Anterior cingulate cortex (tissue), 58 donors: ENCODE measurements around the gene SEPTIN11.
A peak's percentile ranks its signal among the peaks of the same experiment; 100 is the strongest.

ENCODE experiments used
- DNase-seq, 58 donors: peaks; one replicate each; lab custom pipeline; 2025; lab: John Stamatoyannopoulos, UW

SEPTIN11 gene

DNA sequence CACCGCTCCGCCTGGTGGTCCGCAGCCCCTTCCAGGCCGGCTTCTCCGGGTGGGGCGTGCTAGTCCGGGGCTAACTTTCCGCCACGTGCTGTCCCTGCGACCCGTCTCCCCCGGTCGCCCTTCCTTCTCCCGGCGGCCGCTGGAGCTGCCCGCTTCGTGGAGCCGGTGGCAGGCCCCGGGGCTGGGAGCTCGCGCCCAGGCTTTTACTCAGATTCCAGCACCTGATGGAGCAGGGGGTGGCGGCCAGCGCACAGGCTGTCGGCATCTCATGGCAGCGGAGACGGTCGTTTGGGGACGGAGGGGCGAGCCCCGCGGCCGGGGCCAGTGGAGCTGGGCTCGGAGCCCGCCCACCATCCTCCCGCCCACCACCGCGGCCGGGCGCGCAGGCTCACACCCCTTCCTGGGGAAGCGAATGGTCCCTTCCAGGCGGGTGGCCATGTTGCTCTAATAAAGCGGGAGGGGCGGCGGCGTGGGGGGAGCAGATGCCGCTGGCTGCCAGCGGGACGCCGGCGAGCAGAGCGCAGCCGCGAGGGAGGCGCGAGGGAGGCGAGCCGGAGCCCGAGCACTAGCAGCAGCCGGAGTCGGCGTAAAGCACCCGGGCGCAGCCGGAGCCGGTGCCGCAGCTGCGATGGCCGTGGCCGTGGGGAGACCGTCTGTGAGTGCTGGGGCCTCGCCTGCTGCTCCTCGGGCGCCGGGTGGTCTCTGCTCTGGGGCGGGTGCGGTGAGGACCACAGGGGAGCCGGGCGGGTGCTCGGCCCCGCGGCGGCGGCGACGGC, at the start of gene SEPTIN11:
SEPTIN11 (plus strand) TSS at position 477 of the 776 bp plus-strand sequence; CDS start at position 629, 152 bp downstream.
- peak; percentile 60 to 95 (median 88) for DNase-seq

DNA sequence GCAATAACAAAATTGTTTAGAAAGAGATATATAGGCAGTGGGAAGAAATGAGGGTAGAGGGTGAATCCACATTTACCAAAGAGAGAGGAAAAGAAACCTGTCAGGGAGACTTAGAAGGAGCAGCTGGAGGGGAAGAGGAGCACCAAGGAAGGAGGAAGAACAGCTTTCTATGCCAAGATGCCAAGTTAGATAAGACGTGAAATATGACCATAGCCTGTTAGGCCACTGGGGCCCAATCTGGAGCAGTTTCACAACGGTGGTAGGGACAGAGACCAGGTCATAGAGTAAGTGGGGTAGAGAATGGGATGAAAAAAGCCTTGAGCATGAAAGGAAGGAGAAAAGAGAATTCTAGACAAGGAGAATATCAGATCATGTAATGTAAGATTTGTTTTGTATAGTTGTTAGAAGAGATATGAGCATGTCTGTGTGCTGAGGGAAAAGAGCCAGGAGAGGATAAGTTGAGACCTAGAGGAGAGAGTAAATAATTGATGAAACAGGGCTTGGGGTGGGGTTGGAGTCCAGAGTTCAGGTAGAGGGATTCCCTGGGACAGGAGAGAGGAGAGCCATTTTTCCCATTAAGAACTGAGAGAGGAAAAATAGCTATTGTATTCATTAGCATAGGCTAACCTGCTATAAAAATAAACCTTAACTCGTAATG, 47.2 kb upstream of the SEPTIN11 start:
- DNase-seq = no peak

DNA sequence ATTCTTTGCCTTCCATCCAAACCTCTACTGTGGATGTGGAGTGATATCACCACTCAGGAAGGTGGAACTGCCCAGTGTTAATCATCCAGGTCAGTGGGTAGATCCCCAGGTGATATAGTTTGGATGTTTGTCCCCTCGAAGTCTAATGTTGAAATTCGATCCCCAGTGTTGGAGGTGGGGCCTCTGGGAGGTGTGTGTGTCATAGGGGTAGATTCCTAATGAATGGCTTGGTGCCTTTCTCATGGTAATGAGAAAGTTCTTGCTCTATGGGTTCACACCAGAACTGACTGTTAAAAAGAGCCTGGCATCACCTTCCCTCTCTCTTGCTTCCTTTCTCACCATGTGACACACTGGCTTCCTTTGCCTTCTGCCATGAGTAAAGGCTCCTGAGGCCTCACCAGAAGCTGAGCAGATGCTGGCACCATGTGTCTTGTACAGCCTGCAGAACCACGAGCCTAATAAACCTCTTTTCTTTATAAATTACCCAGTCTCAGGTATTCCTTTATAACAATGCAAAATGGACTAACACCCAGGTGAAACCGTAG, 44.8 kb upstream of the SEPTIN11 start:
- DNase-seq = no peak

DNA sequence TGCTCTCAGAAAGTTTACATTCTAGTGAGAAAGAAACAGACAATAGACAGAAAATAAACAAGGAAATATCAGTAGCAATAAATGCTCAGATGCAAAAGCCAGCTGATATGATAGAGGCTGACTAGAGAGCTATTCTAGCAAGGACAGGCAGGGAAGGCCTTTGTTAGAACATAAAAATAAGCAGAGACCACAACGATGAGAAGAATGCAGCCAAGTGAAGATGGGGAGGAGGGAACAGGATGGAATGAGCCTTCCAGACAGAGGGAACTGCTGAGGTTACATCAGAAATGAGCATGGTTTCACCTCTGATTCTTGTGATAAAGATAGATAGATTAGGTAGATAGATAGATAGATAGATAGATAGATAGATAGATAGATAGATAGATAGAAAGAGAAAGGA, 44.0 kb upstream of the SEPTIN11 start:
- DNase-seq = no peak

GRCh38 chr4:76909711-76910110, 39.8 kb upstream of the SEPTIN11 start:
- DNase-seq = no peak

GRCh38 chr4:76920715-76921114, 28.8 kb upstream of the SEPTIN11 start:
- no peak for DNase-seq

GRCh38 chr4:76923619-76924357, 25.8 kb upstream of the SEPTIN11 start:
- DNase-seq = no peak

- DNase-seq = no peak
Observed at GRCh38 chr4:76926841-76927240, 22.7 kb upstream of the SEPTIN11 start.

DNA sequence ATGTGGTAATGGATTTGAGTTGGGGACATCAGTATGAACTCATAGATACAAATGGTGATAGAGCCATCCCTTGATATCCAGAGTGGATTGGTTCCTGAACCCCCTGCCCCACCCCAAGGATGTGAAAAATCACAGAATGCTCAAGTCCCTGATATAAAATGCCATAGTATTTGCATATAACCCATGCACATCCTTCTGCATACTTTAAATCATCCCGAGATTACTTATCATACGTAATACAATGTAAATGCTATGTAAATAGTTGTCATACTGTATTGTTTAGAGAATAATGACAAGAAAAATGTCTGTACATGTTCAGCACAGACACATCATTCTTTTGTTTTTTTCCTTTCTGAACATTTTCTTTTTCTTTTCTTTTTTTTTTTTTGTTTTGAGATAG, 18.9 kb upstream of the SEPTIN11 start:
- no peak for DNase-seq

DNA sequence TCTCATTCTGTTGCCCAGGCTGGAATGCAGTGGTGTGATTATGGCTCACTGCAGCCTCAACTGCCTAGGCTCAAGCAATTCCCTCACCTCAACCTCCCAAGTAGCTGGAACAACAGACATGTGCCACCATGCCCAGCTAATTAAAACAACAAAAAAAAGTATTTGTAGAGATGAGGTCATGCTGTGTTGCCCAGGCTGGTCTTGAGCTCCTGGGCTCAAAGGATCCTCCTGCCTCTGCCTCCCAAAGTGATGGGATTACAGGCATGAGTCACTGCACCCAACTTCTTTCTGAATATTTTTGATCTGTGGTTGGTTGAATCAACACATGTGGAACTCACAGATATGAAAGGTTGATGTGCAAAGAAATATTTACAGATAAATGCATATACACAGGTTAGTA, 18.5 kb upstream of the SEPTIN11 start:
- no peak for DNase-seq

- no peak for DNase-seq
Observed at GRCh38 chr4:76931576-76932276, 17.8 kb upstream of the SEPTIN11 start.

DNA sequence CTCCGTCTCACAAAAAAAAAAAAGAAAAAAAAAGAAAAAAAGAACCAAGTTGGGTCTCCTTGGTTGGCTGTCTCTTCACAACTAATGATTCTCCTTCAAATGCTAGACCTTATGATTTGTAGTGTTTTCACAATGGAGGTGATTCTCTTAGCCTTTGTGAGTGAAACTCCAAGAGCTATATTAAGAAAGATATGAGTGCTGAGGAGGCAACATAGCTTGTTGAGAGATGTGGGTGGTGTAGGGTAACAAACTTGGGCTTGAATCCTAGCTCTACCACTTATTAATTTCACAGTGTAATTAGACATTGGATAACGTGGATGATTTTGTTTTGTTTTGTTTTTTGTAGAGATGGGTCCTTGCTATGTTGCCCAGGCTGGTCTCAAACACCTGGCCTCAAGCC, 10.4 kb upstream of the SEPTIN11 start:
- no peak for DNase-seq

DNA sequence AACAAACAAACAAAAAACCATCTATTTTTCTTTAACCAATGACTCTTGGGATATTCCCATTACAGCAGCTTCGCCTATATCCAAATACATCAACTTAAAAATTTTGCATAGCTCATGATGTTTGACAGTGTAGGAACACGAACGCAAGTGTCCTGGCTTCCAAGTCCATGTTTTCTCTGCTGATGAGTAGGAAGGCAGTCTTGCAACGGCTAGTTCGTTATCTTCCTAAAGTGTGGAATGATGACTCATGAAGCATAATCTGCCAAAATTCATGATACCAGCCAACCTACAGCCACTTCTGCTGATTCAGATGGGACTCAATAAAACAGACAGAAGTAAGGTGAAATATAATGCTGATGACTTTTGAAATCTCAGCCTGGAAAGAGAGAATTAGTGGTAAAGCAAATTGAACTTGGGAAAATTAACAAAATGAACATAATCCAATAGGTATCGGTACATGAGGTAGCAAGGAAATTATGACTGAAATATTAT, 6.4 kb upstream of the SEPTIN11 start:
- peak in 5 of 58 donors; percentile 10 to 56 (median 18) for DNase-seq

DNA sequence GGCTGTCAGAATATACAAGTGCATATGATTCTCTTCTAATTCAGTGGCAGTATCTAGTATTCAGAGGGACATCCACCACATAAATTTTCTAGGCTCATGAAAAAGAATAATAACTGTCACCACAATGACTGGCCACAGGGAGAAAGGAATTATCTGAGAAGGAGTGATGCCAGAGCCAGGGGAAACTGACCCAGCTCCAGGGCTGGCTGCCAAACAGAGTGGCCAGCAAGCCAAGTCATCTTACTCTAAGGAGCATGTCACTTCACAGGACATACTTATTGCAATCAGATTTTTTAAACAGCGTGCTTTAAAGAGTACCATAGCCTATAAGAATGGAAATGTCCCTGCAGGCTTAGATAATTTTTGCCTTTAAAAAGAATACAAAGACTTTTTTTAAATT, 5.8 kb upstream of the SEPTIN11 start:
- DNase-seq = peak in 10 of 58 donors; percentile 1 to 39 (median 13)

DNA sequence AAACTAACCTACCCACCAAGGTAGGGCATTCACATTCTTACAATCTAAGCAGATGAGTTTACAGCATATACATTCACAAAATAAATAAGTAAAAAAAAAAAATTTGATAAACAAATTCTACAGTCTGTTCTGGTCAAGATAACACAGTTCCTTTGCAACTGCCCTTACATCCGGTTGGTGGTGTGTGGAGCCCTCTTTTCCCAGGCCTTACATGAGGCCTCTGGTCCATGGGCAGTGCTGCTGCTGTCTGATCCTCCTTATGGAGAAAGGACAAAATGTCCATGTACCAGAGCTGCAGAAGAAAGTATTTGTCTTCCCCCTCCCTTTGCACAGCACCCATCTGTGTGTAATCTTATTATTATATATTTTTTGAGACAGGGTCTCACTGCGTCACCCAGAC, 2.2 kb upstream of the SEPTIN11 start:
- DNase-seq = peak in 1 of 58 donors; percentile 1

GRCh38 chr4:76948443-76949275, 893 bp upstream of the SEPTIN11 start:
- DNase-seq = peak in 56 of 58 donors; percentile 32 to 86 (median 71)

DNA sequence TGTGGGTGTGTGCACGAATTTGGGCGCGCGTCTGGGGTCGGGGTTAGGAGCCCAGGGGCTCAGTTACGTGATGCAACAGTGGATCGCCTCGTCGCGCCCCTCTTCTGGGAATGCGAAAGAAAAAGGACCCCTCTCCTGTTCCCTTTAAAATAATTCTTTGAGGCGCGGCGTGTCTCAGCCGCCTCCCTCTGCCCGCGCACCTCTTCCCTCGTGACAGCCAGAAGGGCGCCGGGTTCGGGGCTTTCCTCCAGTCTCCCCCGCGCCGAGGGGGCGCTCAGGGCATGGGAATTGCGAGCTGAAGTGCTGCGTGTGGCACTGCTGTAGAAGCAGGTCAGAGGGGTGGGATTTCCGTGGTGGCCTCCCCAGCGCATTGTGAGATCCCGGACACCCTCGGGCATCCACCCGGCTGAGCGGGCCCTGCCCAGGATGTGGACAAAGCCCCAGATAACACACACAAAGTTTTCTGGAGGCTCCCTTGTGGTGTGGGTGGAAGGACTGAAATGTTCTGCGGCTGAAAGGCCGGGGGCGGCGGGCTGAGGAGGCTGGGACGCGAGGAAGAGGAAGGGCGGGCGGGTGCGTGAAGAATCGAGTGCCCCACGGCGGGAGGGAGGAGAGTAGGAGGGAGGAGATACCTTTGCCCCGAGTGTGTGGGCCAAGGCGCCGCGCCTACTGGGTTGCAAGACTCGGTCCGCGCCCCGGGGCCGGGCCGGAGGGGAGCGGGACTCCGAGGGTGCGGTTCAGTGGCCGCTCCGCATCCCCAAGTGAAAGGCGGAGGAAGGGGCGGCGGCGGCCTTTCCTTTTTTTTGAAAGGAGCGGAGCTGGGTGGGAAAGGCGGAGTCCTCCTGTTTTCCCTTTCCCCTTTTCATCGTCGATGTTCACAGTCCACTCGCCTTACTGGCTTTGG, 752 bp downstream of the SEPTIN11 start:
- peak in 51 of 58 donors; percentile 23 to 71 (median 53) for DNase-seq
